T-helper 17 cell (primary cell): ENCODE data around the gene CLN5. TPM values are rescaled to one million over a fixed set of nuclear protein-coding genes. Genes with fewer than 3 reads are reported as not detected.

Experiments used
- ATAC-seq: fragments of 150-1000 bp; cut with Tn5 transposase; 2 replicates; pipeline ENCODE4 v1.10.0; 2021; ENCODE audit warnings: mild to moderate bottlenecking, moderate library complexity
- DNase-seq, 3 donors: peaks; one replicate each; pipeline versions ENCODE4 v3.0.0 to v3.0.0-alpha.2; 2020 to 2021
- H3K9me3 ChIP-seq: one replicate; pipeline ENCODE4 v1.7.0; 2013; ENCODE audit warnings: low read length, mild to moderate bottlenecking; ENCODE audit not compliant: control insufficient read depth, poor library complexity, severe bottlenecking
- H3K27ac Mint-ChIP-seq: one replicate; pipeline ENCODE4 v1.8.0; 2022; ENCODE audit warnings: mild to moderate bottlenecking, moderate library complexity, mixed read lengths
- H3K27me3 Mint-ChIP-seq: one replicate; pipeline ENCODE4 v1.8.0; 2022; ENCODE audit warnings: mixed read lengths
- H3K36me3 Mint-ChIP-seq: one replicate; pipeline ENCODE4 v1.8.0; 2022; ENCODE audit warnings: low read depth, mixed read lengths
- H3K4me1 Mint-ChIP-seq: one replicate; pipeline ENCODE4 v1.8.0; 2022; ENCODE audit warnings: mild to moderate bottlenecking, mixed read lengths
- H3K4me3 Mint-ChIP-seq: one replicate; pipeline ENCODE4 v1.8.0; 2022; ENCODE audit warnings: mild to moderate bottlenecking, moderate library complexity, mixed read lengths
- total RNA-seq, 4 donors: library from RNA in 2 of 4; stranded (reverse) in 2 of 4; gene quantifications; one replicate each; pipeline ENCODE4 v1.2.3 and lab custom pipeline; 2022 to 2026

CLN5 gene
- total RNA-seq, 2 donors from 2014 or later: 21.5 to 32.8 TPM

DNA sequence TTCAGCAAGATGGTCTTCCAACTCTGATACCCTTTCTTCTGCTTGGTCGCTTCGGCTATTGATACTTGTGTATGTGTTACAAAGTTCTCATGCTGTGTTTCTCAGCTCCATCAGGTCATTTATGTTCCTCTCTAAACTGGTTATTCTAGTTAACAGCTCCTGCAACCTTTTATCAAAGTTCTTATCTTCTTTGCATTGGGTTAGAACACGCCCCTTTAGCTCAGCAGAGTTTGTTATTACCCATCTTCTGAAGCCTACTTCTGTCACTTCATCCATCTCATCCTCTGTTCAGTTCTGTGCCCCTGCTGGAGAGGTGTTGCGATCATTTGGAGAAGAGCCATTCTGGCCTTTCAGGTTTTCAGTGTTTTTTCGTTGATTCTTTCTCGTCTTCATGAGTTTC lies 24.9 kb upstream of the CLN5 start:
- Mint-ChIP-seq H3K27me3 (peaks cover 48% of the 10 kb centered on the region), H3K4me3 (no peak overlapping the region), H3K4me1 (peaks cover 7% of the 10 kb centered on the region), H3K36me3 (peaks cover 4% of the 10 kb centered on the region), H3K27ac (no peak overlapping the region)
- no peak for ATAC-seq
- H3K9me3 ChIP-seq: no peaks in the 10 kb centered on the region
- no peak for DNase-seq

DNA sequence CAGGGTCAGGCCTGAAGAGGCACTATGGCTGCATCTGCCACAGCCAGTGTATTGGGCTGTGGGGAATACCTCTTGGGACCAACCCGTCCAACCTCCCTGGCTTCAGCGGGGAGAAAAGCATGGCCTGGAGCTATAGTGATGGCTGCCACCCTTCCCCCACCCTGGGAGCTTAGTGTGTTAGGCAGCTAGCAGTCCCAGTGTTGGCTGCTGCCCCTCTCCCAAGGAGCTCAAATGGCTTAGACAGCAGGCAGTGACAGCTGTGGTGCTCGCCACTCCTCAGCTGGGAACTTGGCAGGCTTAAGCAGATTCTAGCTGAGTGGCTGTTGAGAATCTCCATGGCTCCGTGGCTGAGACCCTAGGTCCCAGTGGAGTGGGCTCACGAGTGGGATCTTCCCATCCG lies 23.8 kb upstream of the CLN5 start:
- Mint-ChIP-seq H3K36me3 (peaks cover 2% of the 10 kb centered on the region), H3K27ac (no peak overlapping the region), H3K4me1 (peaks cover 12% of the 10 kb centered on the region), H3K27me3 (peaks cover 57% of the 10 kb centered on the region), H3K4me3 (no peak overlapping the region)
- DNase-seq (no peak), ATAC-seq (no peak)
- no peaks in the 10 kb centered on the region for H3K9me3 ChIP-seq

DNA sequence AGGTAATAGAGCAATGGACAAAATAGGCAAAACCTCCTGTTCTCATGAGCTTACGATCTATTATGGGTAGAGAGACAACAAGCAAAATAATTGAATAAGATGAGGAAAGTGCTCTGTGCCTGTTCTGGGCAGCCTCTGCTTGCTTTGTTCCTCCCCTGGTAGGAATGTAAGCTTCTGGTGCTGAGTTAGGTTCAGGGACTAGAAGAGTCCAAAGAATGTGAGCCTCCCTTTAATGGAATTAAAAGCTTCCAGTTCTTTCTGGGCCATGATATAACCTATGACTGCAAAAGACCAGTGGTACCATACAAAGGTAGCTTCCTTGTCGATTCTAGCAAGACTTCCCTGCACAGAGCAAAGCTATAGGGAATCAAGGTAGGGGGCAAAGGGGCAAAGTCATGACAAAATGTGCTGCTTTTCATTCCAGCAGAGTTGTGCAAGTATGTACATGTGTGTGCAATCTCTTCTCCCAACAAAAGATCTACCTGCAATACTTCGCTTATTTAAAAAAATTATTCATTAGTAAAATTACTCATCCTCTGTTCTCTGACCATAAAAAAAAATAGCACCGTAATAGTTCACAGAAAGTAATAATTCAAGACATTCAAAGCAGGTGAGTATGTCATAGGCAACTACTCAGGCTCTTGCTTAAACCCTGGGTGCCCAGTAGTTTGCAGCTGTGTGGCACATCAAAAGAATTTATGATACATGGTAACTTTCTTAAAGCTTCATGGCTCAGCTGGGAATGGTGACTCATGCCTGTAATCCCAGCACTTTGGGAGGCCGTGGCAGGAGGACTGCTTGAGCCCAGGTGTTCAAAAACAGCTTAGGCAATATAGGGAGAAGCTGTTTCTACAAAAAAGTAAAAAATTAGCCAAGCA lies 22.2 kb upstream of the CLN5 start:
- H3K27me3 Mint-ChIP-seq: peaks cover 69% of the 10 kb centered on the region
- H3K9me3 ChIP-seq: no peaks in the 10 kb centered on the region
- H3K4me1 Mint-ChIP-seq: peaks cover 12% of the 10 kb centered on the region
- H3K36me3 Mint-ChIP-seq: peaks cover 2% of the 10 kb centered on the region
- H3K27ac Mint-ChIP-seq: no peak overlapping the region
- ATAC-seq (no peak), DNase-seq (no peak)
- no peak overlapping the region for H3K4me3 Mint-ChIP-seq

DNA sequence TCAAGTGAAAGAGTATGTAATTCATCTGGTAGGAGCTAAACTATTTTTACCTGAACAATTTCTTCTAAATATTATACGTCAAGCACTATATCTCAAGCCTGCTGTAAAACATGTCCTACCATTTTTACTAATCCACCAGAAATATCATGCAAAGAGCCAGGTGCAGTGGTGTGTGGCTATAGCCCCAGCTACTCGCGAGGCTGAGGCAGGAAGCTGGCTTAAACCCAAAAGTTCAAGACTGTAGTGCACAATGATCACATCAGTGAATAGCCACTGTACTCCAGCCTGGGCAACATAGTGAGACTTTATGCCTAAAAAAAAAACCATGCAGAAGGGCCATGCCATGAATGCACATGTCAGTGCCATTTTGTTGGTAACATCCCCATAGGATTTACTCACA lies 20.7 kb upstream of the CLN5 start:
- no peak for DNase-seq
- no peak overlapping the region for H3K4me3 Mint-ChIP-seq
- peaks cover 12% of the 10 kb centered on the region for H3K4me1 Mint-ChIP-seq
- H3K27ac Mint-ChIP-seq: no peak overlapping the region
- ATAC-seq: no peak
- H3K9me3 ChIP-seq: no peaks in the 10 kb centered on the region
- H3K27me3 Mint-ChIP-seq: peaks cover 71% of the 10 kb centered on the region
- H3K36me3 Mint-ChIP-seq: peaks cover 2% of the 10 kb centered on the region

DNA sequence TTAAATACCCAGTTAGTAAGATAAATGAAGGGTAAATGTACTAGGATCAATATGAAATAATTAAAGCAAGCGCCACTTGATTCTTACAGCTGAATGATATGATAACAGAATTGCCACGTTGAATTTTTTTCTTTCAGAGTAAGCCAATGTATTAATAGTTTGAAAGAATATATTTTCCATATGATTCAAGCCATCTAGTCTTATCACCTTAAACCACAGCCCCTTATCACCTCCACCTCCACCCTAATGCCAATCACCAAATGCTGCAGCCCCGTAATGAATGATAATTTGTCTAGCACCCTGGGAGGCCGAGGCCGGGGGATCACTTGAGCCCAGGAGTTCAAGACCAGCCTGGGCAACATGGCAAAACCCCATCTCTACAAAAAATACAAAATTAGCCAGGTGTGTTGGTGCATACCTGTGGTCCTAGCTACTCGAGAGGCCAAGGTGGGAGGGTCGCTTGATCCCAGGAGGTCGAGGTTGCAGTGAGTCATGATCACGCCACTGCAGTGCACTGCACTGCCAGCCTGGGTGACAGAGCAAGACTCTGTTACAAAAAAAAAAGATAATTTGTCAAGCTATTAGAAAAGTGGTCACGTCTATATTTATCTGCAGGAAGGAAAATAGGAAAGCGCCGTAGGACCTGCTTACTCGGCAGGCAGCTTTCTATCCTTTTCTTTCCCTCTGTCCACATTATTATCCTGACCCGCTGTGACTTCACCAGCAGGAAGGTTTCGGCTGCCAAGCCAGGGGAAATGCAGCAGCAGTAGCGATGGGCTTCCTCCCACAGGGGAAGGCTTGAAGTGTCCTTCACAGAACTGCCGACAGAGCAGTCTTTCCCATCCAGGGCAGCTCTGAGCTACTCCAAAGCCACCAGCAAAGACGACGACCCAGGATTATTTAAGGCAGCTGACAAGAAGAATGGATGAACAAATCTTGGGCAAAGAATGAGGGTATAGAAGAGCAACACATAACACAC lies 19.7 kb upstream of the CLN5 start:
- Mint-ChIP-seq H3K36me3 (peaks cover 2% of the 10 kb centered on the region), H3K4me3 (no peak overlapping the region), H3K4me1 (peaks cover 11% of the 10 kb centered on the region), H3K27me3 (peaks cover 68% of the 10 kb centered on the region), H3K27ac (no peak overlapping the region)
- ATAC-seq: no peak
- DNase-seq: no peak
- no peaks in the 10 kb centered on the region for H3K9me3 ChIP-seq

DNA sequence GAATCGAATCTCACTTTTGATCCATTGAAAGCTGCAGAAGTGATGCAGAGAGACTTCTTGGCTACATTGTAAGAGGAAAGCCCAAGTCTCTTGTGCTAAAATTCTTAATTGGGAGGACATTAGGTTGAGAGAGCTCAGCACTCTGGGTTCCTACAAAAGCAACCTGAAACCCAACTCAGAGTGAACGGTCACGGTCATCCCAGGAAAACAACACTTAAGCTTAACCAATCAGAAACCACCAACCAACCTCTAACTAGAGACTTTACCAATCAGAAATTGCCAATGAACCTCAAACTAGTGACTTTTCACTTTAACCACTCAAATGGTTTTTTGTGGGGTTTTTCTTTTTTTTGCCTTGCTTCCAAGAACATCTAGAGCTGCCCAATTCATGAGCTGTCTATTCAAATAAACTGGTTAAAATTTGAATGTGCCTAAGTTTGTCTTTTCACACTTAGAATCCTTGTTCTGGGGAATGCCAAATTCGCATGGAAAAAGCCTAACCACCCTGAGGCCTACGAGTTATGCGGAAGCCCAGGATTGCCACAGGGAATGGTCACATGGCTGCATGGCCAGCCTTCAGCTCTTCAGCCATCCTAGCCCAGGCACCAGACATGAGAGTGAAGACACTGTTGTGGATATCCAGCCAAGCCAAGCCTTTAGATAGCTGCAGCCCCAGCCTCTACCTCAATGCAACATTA lies 17.8 kb upstream of the CLN5 start:
- peaks cover 57% of the 10 kb centered on the region for H3K27me3 Mint-ChIP-seq
- no peak overlapping the region for H3K4me3 Mint-ChIP-seq
- no peak overlapping the region for H3K27ac Mint-ChIP-seq
- H3K36me3 Mint-ChIP-seq: peaks cover 2% of the 10 kb centered on the region
- H3K4me1 Mint-ChIP-seq: peaks cover 14% of the 10 kb centered on the region
- ATAC-seq: no peak
- H3K9me3 ChIP-seq: no peaks in the 10 kb centered on the region
- DNase-seq: no peak

DNA sequence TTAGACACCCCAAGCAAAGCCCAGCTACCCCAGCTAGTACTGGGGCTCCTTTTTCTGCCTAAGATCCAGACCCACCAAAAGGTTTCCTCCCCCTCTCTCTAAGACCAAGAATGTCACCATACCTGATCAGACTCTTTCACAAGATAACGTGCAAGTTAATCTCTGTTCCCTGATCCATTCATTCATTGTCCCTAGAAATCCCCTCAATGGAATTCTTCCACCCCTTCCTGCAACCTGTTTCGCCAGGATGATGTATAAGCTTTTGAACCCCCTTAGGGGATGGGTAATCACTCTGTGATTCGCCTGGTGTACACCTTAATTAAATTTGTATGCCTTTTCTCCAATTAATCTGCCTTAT lies 17.3 kb upstream of the CLN5 start:
- no peaks in the 10 kb centered on the region for H3K9me3 ChIP-seq
- no peak for DNase-seq
- Mint-ChIP-seq H3K27ac (no peak overlapping the region), H3K36me3 (peaks cover 2% of the 10 kb centered on the region), H3K4me3 (no peak overlapping the region), H3K4me1 (peaks cover 14% of the 10 kb centered on the region), H3K27me3 (peaks cover 53% of the 10 kb centered on the region)
- no peak for ATAC-seq

DNA sequence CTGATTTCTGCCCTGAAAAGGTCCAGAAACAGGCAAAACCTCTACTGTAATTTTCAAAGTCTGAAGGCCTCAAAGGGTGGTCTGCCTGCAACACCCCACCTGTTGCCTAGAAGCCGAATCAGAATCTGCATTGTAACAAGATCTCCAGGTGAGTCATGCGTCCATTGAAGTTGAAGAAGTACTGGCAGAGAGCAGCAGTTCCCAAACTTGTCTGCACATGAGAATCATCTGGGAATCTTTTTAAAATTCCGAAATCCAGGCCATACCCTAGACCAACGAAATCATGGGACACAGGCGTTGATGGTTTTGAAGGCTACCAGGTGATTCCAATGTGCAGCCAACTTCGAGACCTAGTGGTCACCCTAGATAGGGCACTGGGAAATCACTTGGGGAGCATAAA lies 16.0 kb upstream of the CLN5 start:
- DNase-seq (no peak), ATAC-seq (no peak)
- no peaks in the 10 kb centered on the region for H3K9me3 ChIP-seq
- Mint-ChIP-seq H3K27ac (no peak overlapping the region), H3K4me3 (no peak overlapping the region), H3K4me1 (peaks cover 17% of the 10 kb centered on the region), H3K36me3 (peaks cover 2% of the 10 kb centered on the region), H3K27me3 (peaks cover 41% of the 10 kb centered on the region)

DNA sequence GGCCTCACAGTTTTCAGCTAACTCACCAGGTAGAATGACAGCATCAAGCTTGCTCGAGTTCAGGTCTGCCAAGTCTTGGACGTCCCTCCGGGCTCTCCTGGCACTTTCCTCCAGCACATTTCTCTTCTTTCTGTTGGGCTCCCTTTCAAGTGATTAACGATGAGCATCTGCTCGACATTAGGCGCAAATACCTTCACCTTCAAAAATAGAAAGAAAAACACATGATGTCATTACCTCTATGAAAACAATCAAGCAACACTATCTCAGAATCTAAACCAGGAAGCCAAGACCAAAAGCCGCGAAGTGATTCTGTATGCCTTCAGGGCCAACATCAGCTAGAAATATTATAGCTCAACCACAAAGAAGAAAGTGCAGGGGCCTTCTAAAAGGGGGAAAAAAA lies 15.4 kb upstream of the CLN5 start:
- DNase-seq: no peak
- peak; percentile 63 for ATAC-seq
- Mint-ChIP-seq H3K27me3 (peaks cover 45% of the 10 kb centered on the region), H3K36me3 (peaks cover 2% of the 10 kb centered on the region), H3K4me3 (no peak overlapping the region), H3K4me1 (peaks cover 17% of the 10 kb centered on the region), H3K27ac (no peak overlapping the region)
- no peaks in the 10 kb centered on the region for H3K9me3 ChIP-seq

DNA sequence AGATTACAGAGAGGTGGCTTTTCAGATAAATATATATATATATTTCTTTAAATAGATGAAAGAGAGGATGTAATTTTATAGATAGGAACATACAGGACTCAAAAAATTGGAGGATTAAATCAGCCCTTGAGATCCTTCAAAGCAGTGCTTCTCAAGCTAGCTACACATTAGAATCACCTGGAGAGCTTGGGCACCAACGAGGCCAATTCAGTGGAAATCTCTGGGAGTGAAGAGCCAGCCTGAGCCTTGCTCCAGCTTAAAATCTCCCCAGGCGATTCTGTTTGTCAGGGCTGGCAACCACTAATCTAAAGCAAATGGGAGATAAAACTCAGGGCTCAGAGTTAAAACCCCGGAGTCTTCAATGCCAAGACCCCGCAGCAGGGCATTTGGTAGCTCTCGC lies 15.0 kb upstream of the CLN5 start:
- ATAC-seq (no peak), DNase-seq (no peak)
- H3K27ac Mint-ChIP-seq: no peak overlapping the region
- H3K27me3 Mint-ChIP-seq: peaks cover 45% of the 10 kb centered on the region
- H3K4me1 Mint-ChIP-seq: peaks cover 15% of the 10 kb centered on the region
- H3K36me3 Mint-ChIP-seq: peaks cover 2% of the 10 kb centered on the region
- H3K9me3 ChIP-seq: no peaks in the 10 kb centered on the region
- H3K4me3 Mint-ChIP-seq: no peak overlapping the region

DNA sequence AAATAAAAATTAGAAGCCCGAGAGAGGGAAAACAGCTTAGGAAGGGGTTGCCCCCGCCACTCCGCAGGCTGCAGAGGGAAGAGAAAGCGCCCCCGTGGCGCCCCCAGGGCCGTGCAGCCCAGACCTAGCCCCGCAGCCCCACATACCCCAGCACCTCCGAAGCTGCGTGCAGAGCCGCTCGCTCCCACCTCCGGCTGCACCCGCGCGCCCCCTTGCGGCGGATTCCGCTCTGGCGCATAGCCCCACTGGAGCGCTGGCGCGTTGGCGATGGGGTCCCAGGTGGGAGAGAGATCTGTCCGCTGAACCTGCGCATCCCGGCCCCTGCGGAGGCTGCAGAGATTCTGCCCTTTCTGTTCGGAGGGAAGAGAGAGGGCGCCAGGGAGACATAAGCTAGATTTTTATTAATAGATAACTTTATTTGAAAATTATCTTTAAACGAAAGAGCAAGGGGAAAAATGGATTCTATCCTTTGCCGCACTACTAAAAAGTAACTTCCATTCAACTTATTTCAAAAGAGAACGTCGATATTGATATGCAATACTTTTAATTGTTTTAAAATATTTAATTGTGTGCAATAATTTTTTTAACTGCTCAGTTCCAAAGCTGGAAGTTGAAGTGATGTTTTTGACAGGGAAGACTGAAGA lies 11.7 kb upstream of the CLN5 start:
- peak overlapping the region; percentile 80 for H3K4me3 Mint-ChIP-seq
- no peak overlapping the region for H3K27ac Mint-ChIP-seq
- peaks cover 9% of the 10 kb centered on the region for H3K4me1 Mint-ChIP-seq
- DNase-seq (peak; percentile 79 to 90 (median 90)), ATAC-seq (peak; percentile 98)
- peaks cover 34% of the 10 kb centered on the region for H3K27me3 Mint-ChIP-seq
- H3K36me3 Mint-ChIP-seq: peaks cover 2% of the 10 kb centered on the region
- no peaks in the 10 kb centered on the region for H3K9me3 ChIP-seq

DNA sequence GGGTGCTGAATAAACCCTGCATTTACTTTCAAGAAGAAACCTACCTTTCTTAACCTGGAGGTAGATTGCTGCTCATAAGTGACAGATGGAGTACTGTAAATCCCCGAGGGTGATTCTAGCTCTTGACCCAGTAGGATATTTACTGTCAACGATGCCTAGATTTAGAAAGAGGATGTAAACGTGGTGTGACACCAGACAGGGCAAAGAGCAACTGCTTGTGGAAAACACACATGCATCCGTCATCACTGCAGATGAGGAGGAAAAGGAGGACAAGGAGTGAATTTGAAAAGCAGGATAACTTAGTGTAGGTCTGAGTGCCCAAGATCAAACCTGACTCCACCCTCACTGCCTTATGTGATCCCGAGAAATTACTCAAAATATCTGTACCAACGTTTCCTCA lies 9.8 kb upstream of the CLN5 start:
- Mint-ChIP-seq H3K4me3 (no peak overlapping the region), H3K27me3 (peaks cover 39% of the 10 kb centered on the region), H3K36me3 (no peaks in the 10 kb centered on the region), H3K4me1 (peaks cover 8% of the 10 kb centered on the region), H3K27ac (no peak overlapping the region)
- DNase-seq: no peak
- ATAC-seq: no peak
- H3K9me3 ChIP-seq: no peaks in the 10 kb centered on the region
